ENCODE results near the gene PDE11A.

PDE11A gene

DNA sequence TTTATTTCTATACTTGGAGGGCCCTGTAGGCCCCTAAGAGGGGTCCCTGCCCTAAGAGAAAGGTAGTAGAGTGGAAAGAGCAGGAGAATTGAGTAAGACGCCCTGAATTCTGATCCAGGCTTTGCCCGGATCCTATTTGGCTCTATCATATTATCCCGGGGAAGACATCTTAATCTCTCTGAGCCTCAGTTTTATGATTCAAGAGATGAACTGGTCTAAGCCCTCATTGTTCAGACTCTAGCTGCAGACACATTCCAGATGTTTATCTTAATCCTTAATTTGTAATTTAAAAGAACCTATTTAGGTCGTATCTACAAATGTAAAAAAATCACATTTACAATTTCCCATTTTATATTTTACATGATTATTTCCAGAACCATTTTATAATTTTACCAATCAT is 459.9 kb downstream of the PDE11A start:
- H3K27me3 ChIP-seq (ENCODE audit: low read length), result no peaks in the 10 kb centered on the region
- no peak overlapping the region for H3K4me2 ChIP-seq (ENCODE audit: low read depth, low read length, poor library complexity, severe bottlenecking)
- no peak overlapping the region for H3K4me3 ChIP-seq (ENCODE audit: insufficient read depth, low read length, poor library complexity, severe bottlenecking)
- no peaks in the 10 kb centered on the region for H4K20me1 ChIP-seq (ENCODE audit: low read depth, low read length)
- H3K27ac ChIP-seq (ENCODE audit: low read depth, low read length), result no peak overlapping the region
- TF ChIP-seq EZH2phosphoT487 (conservative IDR thresholded peaks at IDR 0.05; ENCODE audit: low read length), result no peak
- TF ChIP-seq, protein P1, sequence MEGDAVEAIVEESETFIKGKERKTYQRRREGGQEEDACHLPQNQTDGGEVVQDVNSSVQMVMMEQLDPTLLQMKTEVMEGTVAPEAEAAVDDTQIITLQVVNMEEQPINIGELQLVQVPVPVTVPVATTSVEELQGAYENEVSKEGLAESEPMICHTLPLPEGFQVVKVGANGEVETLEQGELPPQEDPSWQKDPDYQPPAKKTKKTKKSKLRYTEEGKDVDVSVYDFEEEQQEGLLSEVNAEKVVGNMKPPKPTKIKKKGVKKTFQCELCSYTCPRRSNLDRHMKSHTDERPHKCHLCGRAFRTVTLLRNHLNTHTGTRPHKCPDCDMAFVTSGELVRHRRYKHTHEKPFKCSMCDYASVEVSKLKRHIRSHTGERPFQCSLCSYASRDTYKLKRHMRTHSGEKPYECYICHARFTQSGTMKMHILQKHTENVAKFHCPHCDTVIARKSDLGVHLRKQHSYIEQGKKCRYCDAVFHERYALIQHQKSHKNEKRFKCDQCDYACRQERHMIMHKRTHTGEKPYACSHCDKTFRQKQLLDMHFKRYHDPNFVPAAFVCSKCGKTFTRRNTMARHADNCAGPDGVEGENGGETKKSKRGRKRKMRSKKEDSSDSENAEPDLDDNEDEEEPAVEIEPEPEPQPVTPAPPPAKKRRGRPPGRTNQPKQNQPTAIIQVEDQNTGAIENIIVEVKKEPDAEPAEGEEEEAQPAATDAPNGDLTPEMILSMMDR (IDR thresholded peaks at IDR 0.05; ENCODE audit: insufficient read depth, low read length, poor library complexity, severe bottlenecking), result no peak
- H3K9me3 ChIP-seq (ENCODE audit: insufficient read depth, low read length), result no peaks in the 10 kb centered on the region
- no peaks in the 10 kb centered on the region for H3K9me2 ChIP-seq (replicated peaks; ENCODE audit: insufficient read depth, low read length)
- no peak overlapping the region for H2AFZ ChIP-seq (ENCODE audit: low read depth, low read length, severe bottlenecking)
- no peaks in the 10 kb centered on the region for H3K79me2 ChIP-seq (ENCODE audit: insufficient read depth, low read length)
- H3F3A ChIP-seq (ENCODE audit: insufficient read depth), result no peaks in the 10 kb centered on the region
- no peaks in the 10 kb centered on the region for H3K36me3 ChIP-seq (ENCODE audit: low read length)
- H3K9ac ChIP-seq (ENCODE audit: low read length), result no peak overlapping the region

DNA sequence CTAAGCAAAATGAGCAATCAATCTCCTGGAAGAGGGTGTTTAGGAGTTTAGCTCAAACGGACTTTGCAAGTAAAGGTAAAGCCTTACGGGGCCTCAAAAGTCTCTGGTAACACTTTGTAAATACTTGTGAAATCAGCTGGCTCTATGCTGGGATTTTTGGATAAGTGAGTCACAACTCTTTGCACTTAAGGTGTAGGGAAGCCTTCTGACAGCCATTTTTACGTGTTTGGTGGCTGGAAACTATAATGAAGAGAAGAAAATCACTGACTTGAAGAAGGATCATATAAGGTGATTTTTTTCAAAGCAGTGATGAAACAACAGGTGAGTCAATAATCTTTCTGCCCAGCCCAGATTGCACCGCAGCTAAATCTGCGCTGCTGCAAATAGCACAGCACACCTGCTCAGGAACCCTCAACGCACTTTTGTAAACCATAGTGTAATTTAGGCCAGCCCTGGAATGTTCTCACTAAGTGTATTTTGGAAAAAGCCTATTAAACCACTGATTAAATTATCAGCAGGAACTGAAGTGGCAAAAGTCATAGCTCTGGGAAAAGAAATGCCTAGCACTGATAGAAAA is 461.2 kb downstream of the PDE11A start:
- Histone ChIP-seq H3K9me3 (ENCODE audit: insufficient read depth, low read length) (no peaks in the 10 kb centered on the region), H3K27ac (ENCODE audit: low read depth, low read length) (no peak overlapping the region), H3K9ac (ENCODE audit: low read length) (no peak overlapping the region), H4K20me1 (ENCODE audit: low read depth, low read length) (no peaks in the 10 kb centered on the region), H3K4me2 (ENCODE audit: low read depth, low read length, poor library complexity, severe bottlenecking) (no peak overlapping the region), H3K9me2 (replicated peaks; ENCODE audit: insufficient read depth, low read length) (no peaks in the 10 kb centered on the region), H2AFZ (ENCODE audit: low read depth, low read length, severe bottlenecking) (no peak overlapping the region), H3K27me3 (ENCODE audit: low read length) (no peaks in the 10 kb centered on the region), H3K36me3 (ENCODE audit: low read length) (no peaks in the 10 kb centered on the region), H3F3A (ENCODE audit: insufficient read depth) (no peaks in the 10 kb centered on the region), H3K4me3 (ENCODE audit: insufficient read depth, low read length, poor library complexity, severe bottlenecking) (no peak overlapping the region), H3K79me2 (ENCODE audit: insufficient read depth, low read length) (no peaks in the 10 kb centered on the region)
- TF ChIP-seq EZH2phosphoT487 (conservative IDR thresholded peaks at IDR 0.05; ENCODE audit: low read length), result no peak
- TF ChIP-seq, protein P1 (IDR thresholded peaks at IDR 0.05; ENCODE audit: insufficient read depth, low read length, poor library complexity, severe bottlenecking), result no peak

DNA sequence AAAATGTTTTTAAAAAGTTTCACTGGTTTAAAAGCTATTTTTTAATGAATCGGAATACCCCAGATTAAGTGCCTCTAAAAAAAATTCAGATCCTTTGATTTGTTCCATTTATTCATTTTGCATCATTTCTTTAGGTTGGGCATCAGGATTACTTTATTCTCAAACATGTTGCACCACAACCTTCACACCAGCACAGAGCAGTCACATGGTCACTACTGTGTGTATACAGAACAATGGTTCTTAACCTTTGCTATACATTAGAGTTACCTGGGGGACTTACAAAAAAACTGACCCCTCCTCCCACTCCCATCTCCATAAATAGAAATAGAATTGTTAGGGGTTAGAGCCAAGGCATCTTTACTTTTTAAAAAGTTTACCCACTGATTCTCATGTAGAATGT is 461.8 kb downstream of the PDE11A start:
- TF ChIP-seq, protein P1 (IDR thresholded peaks at IDR 0.05; ENCODE audit: insufficient read depth, low read length, poor library complexity, severe bottlenecking), result no peak
- TF ChIP-seq EZH2phosphoT487 (conservative IDR thresholded peaks at IDR 0.05; ENCODE audit: low read length), result no peak
- no peaks in the 10 kb centered on the region for H3K79me2 ChIP-seq (ENCODE audit: insufficient read depth, low read length)
- H3K9ac ChIP-seq (ENCODE audit: low read length), result no peak overlapping the region
- H3K9me3 ChIP-seq (ENCODE audit: insufficient read depth, low read length), result no peaks in the 10 kb centered on the region
- H4K20me1 ChIP-seq (ENCODE audit: low read depth, low read length), result no peaks in the 10 kb centered on the region
- no peak overlapping the region for H3K4me2 ChIP-seq (ENCODE audit: low read depth, low read length, poor library complexity, severe bottlenecking)
- H3F3A ChIP-seq (ENCODE audit: insufficient read depth), result no peaks in the 10 kb centered on the region
- H3K9me2 ChIP-seq (replicated peaks; ENCODE audit: insufficient read depth, low read length), result no peaks in the 10 kb centered on the region
- H3K4me3 ChIP-seq (ENCODE audit: insufficient read depth, low read length, poor library complexity, severe bottlenecking), result no peak overlapping the region
- H3K27ac ChIP-seq (ENCODE audit: low read depth, low read length), result no peak overlapping the region
- H3K27me3 ChIP-seq (ENCODE audit: low read length), result no peaks in the 10 kb centered on the region
- no peaks in the 10 kb centered on the region for H3K36me3 ChIP-seq (ENCODE audit: low read length)
- H2AFZ ChIP-seq (ENCODE audit: low read depth, low read length, severe bottlenecking), result no peak overlapping the region

All from SU-DHL-6 (cell line).